AG10803 (cell line): ENCODE results near the gene FAM120B.

ENCODE experiments used
- DNase-seq: peaks from one replicate; pipeline ENCODE4 v3.0.0; 2010; ENCODE audit warnings: low read depth
- H3K4me3 ChIP-seq: 2 replicates; pipeline ENCODE4 v1.5.1; 2011; ENCODE audit warnings: mild to moderate bottlenecking, low read length, control low read depth
- CTCF ChIP-seq: conservative IDR thresholded peaks from 2 replicates; pipeline ENCODE4 v1.5.1; 2011; ENCODE audit warnings: mild to moderate bottlenecking, low read length, control low read depth, inconsistent platforms

Gene FAM120B

GRCh38 chr6:170296423-170296745, 10.2 kb upstream of the FAM120B start:
- TF ChIP-seq CTCF = no peak
- no peak for DNase-seq
- no peak overlapping the region for H3K4me3 ChIP-seq

GRCh38 chr6:170296746-170297575, 9.6 kb upstream of the FAM120B start:
- no peak for TF ChIP-seq CTCF
- DNase-seq = no peak
- no peak overlapping the region for H3K4me3 ChIP-seq

GRCh38 chr6:170297576-170298330, 8.8 kb upstream of the FAM120B start:
- no peak for TF ChIP-seq CTCF
- DNase-seq = no peak
- no peak overlapping the region for H3K4me3 ChIP-seq

GRCh38 chr6:170298688-170299087, 7.9 kb upstream of the FAM120B start:
- no peak for TF ChIP-seq CTCF
- no peak overlapping the region for H3K4me3 ChIP-seq
- no peak for DNase-seq

- TF ChIP-seq CTCF = no peak
- no peak overlapping the region for H3K4me3 ChIP-seq
- no peak for DNase-seq
Observed at GRCh38 chr6:170301184-170301583, 5.4 kb upstream of the FAM120B start.

- DNase-seq = no peak
- TF ChIP-seq CTCF = no peak
- H3K4me3 ChIP-seq = peak overlapping the region; percentile 83
Observed at GRCh38 chr6:170305805-170306323, 694 bp upstream of the FAM120B start.
